NCI-H2196 treated with DMSO at 0.1 percent for 48 hours (cell line): ENCODE measurements around the gene TBC1D22A.

ENCODE experiments used
- DNase-seq: peaks from one replicate; lab custom pipeline; 2025; ENCODE audit not compliant: unreplicated experiment; lab: John Stamatoyannopoulos, UW

TBC1D22A gene

GRCh38 chr22:46983046-46983445 lies 220.6 kb downstream of the TBC1D22A start:
- DNase-seq, result no peak

GRCh38 chr22:46984751-46985506 lies 222.5 kb downstream of the TBC1D22A start:
- peak; percentile 37 for DNase-seq

GRCh38 chr22:46985507-46985882 lies 223.0 kb downstream of the TBC1D22A start:
- DNase-seq, result no peak

GRCh38 chr22:46986788-46987187 lies 224.3 kb downstream of the TBC1D22A start:
- DNase-seq, result no peak

GRCh38 chr22:46990937-46991550 lies 228.6 kb downstream of the TBC1D22A start:
- DNase-seq, result no peak

GRCh38 chr22:46991666-46992065 lies 229.2 kb downstream of the TBC1D22A start:
- DNase-seq, result no peak

GRCh38 chr22:46992121-46992731 lies 229.8 kb downstream of the TBC1D22A start:
- DNase-seq, result no peak

- DNase-seq, result no peak
Measured at GRCh38 chr22:46993633-46994032, 231.2 kb downstream of the TBC1D22A start.

- no peak for DNase-seq
Measured at GRCh38 chr22:46994265-46994664, 231.8 kb downstream of the TBC1D22A start.

GRCh38 chr22:46994983-46995382 lies 232.5 kb downstream of the TBC1D22A start:
- no peak for DNase-seq

- no peak for DNase-seq
Measured at GRCh38 chr22:46995501-46996360, 233.3 kb downstream of the TBC1D22A start.

GRCh38 chr22:46996595-46997310 lies 234.3 kb downstream of the TBC1D22A start:
- DNase-seq, result no peak

GRCh38 chr22:46997311-46997970 lies 235.0 kb downstream of the TBC1D22A start:
- no peak for DNase-seq

- DNase-seq, result no peak
Measured at GRCh38 chr22:46998331-46998730, 235.9 kb downstream of the TBC1D22A start.

GRCh38 chr22:47000256-47000655 lies 237.8 kb downstream of the TBC1D22A start:
- DNase-seq, result no peak

- no peak for DNase-seq
Measured at GRCh38 chr22:47000888-47001287, 238.4 kb downstream of the TBC1D22A start.

- DNase-seq, result no peak
Measured at GRCh38 chr22:47001288-47001687, 238.8 kb downstream of the TBC1D22A start.

- DNase-seq, result no peak
Measured at GRCh38 chr22:47002692-47003091, 240.2 kb downstream of the TBC1D22A start.

GRCh38 chr22:47005506-47006408 lies 243.3 kb downstream of the TBC1D22A start:
- no peak for DNase-seq
